Esophagus muscularis mucosa (tissue), 4 donors: ENCODE results near the gene KCNS1. TPM values are rescaled to one million over a fixed set of nuclear protein-coding genes. Genes with fewer than 3 reads are reported as not detected.
A peak's percentile ranks its signal among the peaks of the same experiment; 100 is the strongest.
"Not testable (repeated sequence)": the region's sequence is repeated elsewhere in the genome, so short reads cannot be mapped to it uniquely, and the experiment has no call there.

ENCODE experiments used
- DNase-seq: peaks from one replicate; pipeline ENCODE4 v3.0.0-alpha.2; 2017; ENCODE audit errors: extremely low spot score
- H3K27ac ChIP-seq, 4 donors: fragments of 200-600 bp; sonication (generic); replicated peaks in 1 of 4; 1 replicate in 3 of 4; 2 replicates in 1 of 4; pipeline ENCODE4 v1.5.1; 2016 to 2019; ENCODE audit warnings: mild to moderate bottlenecking in 1 of 4
- H3K27me3 ChIP-seq, 4 donors: fragments of 200-600 bp; sonication (generic); one replicate each; pipeline versions ENCODE4 v1.5.1 to v1.6.0; 2016 to 2019
- H3K36me3 ChIP-seq, 4 donors: fragments of 200-600 bp; sonication (generic); one replicate each; pipeline ENCODE4 v1.5.1; 2016 to 2019
- H3K4me1 ChIP-seq, 4 donors: fragments of 200-600 bp; sonication (generic); one replicate each; pipeline ENCODE4 v1.5.1; 2016 to 2019
- H3K4me3 ChIP-seq, 4 donors: fragments of 200-600 bp; sonication (generic); 1 replicate in 2 of 4; 2 replicates in 2 of 4; pipeline ENCODE4 v1.5.1; 2016 to 2019; ENCODE audit warnings: mild to moderate bottlenecking in 4 of 4, moderate library complexity in 1 of 4
- H3K9me3 ChIP-seq, 4 donors: fragments of 200-600 bp; sonication (generic); 1 replicate in 3 of 4; 2 replicates in 1 of 4; pipeline ENCODE4 v1.5.1; 2016 to 2019
- CTCF ChIP-seq, 3 experiments: fragments of 200-600 bp in 2 of 3; fragments of 450-650 bp in 1 of 3; sonication (generic) in 2 of 3; IDR thresholded peaks; one replicate each; pipeline ENCODE4 v1.5.1; 2017 to 2019; ENCODE audit warnings: antibody characterized with exemption in 3 of 3, mild to moderate bottlenecking in 2 of 3, moderate library complexity in 1 of 3
- EP300 ChIP-seq: sonication (generic); formaldehyde crosslinking; IDR thresholded peaks from one replicate; pipeline ENCODE4 v1.6.1; 2017; ENCODE audit warnings: antibody characterized with exemption
- POLR2A ChIP-seq: fragments of 450-650 bp; IDR thresholded peaks from one replicate; pipeline ENCODE4 v1.6.1; 2017; ENCODE audit warnings: antibody characterized with exemption, moderate library complexity, mild to moderate bottlenecking, low read depth
- POLR2AphosphoS5 ChIP-seq, 2 donors: sonication (generic); formaldehyde crosslinking; IDR thresholded peaks; one replicate each; pipeline ENCODE4 v1.6.1; 2017; ENCODE audit warnings: antibody characterized with exemption in 2 of 2
- WGBS: methylation state at CpG from one replicate; pipeline ENCODE4 v1.1.5; 2018; 5-methylcytosine and 5-hydroxymethylcytosine counted together
- intact Hi-C: fragments of 100-400 bp; cut with DNase I; formaldehyde crosslinking; loops from one replicate; pipeline ENCODE4 v1.15.1; 2023
- total RNA-seq, 4 donors: library from RNA; depleted of rRNA; stranded (reverse); fragments of >200 nt; gene quantifications; one replicate each; pipeline versions ENCODE4 v1.1.0 to v1.2.1, GENCODE V29; 2016

KCNS1 gene
- total RNA-seq, result under 1 TPM in 1 of 4 donors, not detected in 3; 0.17 TPM

DNA sequence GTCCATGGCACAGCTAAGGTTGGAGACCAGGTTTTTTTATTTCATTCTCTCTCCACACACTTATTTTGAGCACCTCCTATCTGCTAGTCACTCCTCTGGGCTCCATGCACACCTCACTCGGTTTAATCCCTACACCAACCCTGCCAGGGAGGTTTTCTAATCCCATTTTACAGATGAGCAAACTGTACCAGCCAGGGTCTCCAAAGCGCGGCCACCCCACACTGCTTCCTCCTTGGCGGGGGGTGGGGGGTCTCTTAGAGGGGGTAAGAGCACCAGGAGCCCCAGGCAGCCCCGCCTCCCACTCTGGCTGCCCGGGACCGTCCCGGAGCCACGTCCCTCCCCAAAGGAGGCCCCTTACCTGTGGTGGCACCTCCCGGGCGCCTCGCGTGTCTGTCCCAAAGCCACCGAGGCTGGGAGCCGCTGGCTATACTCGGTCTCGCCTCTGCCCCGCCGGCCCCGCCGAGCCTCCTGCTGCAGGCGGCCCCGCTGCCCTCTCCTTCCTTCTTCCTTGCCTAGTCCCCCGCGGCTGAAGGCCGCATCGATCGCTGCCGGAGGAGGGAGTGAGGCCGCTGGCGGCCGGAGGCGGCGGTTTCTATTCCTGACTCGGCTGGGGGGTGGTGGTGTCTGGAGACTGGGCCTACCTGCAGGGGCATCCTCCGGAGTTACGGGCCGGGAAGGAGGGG is at the start of gene KCNS1:
TSS of gene KCNS1 (minus strand) at position 565 of the 683 bp plus-strand sequence. CDS start 1,891 bp downstream, outside the sequence.
- Histone ChIP-seq H3K4me3 (peak within 1 kb of the TSS in 1 of 4 donors; percentile 3), H3K27me3 (peaks cover 0 to 75% (median 32%) of the 10 kb centered on the region in 4 donors), H3K9me3 (peaks cover 0 to 5% (median 0%) of the 10 kb centered on the region in 4 donors), H3K27ac (no peak within 1 kb of the TSS), H3K36me3 (no peaks in the 10 kb centered on the region), H3K4me1 (peaks cover 6 to 25% (median 20%) of the 10 kb centered on the region in 4 donors)
- intact Hi-C loops, result no loop called here
- no peak for DNase-seq
- WGBS, result 38% methylated on average over 4 of the region's 38 CpGs
- TF ChIP-seq EP300, result no peak
- TF ChIP-seq POLR2A, result no peak
- no peak for TF ChIP-seq POLR2AphosphoS5 (IDR thresholded peaks at IDR 0.05)
- no peak for TF ChIP-seq CTCF (IDR thresholded peaks at IDR 0.05)

DNA sequence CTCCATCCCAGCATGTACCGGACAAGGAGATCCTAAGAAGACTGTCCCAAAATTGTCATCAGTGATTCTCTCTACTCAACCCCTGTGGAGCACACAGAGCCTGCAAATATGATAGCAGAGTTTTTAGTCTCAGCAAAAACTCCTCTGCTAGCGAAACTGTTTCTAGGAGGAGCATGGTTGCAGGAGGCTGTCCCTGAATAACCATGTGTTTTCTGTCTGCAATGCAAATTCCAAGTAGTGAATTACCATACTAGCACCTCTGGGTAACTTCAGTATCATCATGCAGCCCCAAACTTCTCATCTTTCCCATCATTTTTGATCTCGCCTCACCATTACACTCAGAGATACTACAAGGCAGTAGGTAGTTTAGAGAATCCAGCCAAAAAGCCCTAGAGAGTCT is 48.1 kb upstream of the KCNS1 start:
- intact Hi-C loops, result no loop called here
- TF ChIP-seq CTCF (IDR thresholded peaks at IDR 0.05), result no peak
- TF ChIP-seq EP300, result no peak
- TF ChIP-seq POLR2A, result no peak
- no peak for TF ChIP-seq POLR2AphosphoS5 (IDR thresholded peaks at IDR 0.05)
- no peaks in the 10 kb centered on the region for H3K4me1 ChIP-seq
- no peaks in the 10 kb centered on the region for H3K9me3 ChIP-seq
- H3K27ac ChIP-seq, result no peak overlapping the region
- peaks cover 0 to 13% (median 0%) of the 10 kb centered on the region in 4 donors for H3K27me3 ChIP-seq
- WGBS, result 86% methylated on average over 3 of the region's 3 CpGs
- no peaks in the 10 kb centered on the region for H3K36me3 ChIP-seq
- DNase-seq, result no peak
- no peak overlapping the region for H3K4me3 ChIP-seq

- TF ChIP-seq POLR2A (no peak), EP300 (no peak), POLR2AphosphoS5 (IDR thresholded peaks at IDR 0.05) (no peak), CTCF (IDR thresholded peaks at IDR 0.05) (no peak)
- no peak overlapping the region for H3K4me3 ChIP-seq
- H3K9me3 ChIP-seq, result no peaks in the 10 kb centered on the region
- peaks cover 0 to 26% (median 0%) of the 10 kb centered on the region in 4 donors for H3K27me3 ChIP-seq
- WGBS, result 69% methylated on average over 4 of the region's 4 CpGs
- intact Hi-C loops, result no loop called here
- DNase-seq, result no peak
- no peaks in the 10 kb centered on the region for H3K36me3 ChIP-seq
- no peaks in the 10 kb centered on the region for H3K4me1 ChIP-seq
- no peak overlapping the region for H3K27ac ChIP-seq
These were observed 39.9 kb upstream of the KCNS1 start for GRCh38 chr20:45140836-45141235.

- 97% methylated on average over 5 of the region's 5 CpGs for WGBS
- H3K4me3 ChIP-seq, H3K27ac ChIP-seq, DNase-seq, H3K9me3 ChIP-seq, H3K4me1 ChIP-seq, H3K36me3 ChIP-seq, intact Hi-C loops: not testable (repeated sequence)
- H3K27me3 ChIP-seq, result peaks cover 0 to 35% (median 0%) of the 10 kb centered on the region in 4 donors
These were observed 38.9 kb upstream of the KCNS1 start for GRCh38 chr20:45139733-45140375.

GRCh38 chr20:45138561-45139300 is 37.8 kb upstream of the KCNS1 start:
- no peak for TF ChIP-seq POLR2A
- peak in 2 of 3 experiments; percentile 31 to 40 for TF ChIP-seq CTCF (IDR thresholded peaks at IDR 0.05)
- no peak for DNase-seq
- Histone ChIP-seq H3K27ac (no peak overlapping the region), H3K4me1 (no peaks in the 10 kb centered on the region), H3K4me3 (no peak overlapping the region), H3K9me3 (peaks cover 0 to 6% (median 0%) of the 10 kb centered on the region in 4 donors), H3K36me3 (no peaks in the 10 kb centered on the region), H3K27me3 (peaks cover 0 to 35% (median 0%) of the 10 kb centered on the region in 4 donors)
- WGBS, result 44% methylated on average over 19 of the region's 20 CpGs
- intact Hi-C loops, result no loop called here
